ENCODE results near the gene DNMT1. TPM values are rescaled to one million over a fixed set of nuclear protein-coding genes. Genes with fewer than 3 reads are reported as not detected.

Gene DNMT1
- total and polyA plus RNA-seq, 4 donors, result 32.8 to 85.7 (median 45.2) TPM

- H3K9ac ChIP-seq (ENCODE audit: insufficient read depth in 1 of 2, low read length in 2 of 2), result no peak overlapping the region
- TF ChIP-seq CTCF (IDR thresholded peaks at IDR 0.05; ENCODE audit: control extremely low read depth, extremely low read depth), result no peak
- H3K27me3 ChIP-seq (ENCODE audit: control insufficient read depth in 3 of 3, insufficient read depth in 3 of 3, low read length in 2 of 3), result no peaks in the 10 kb centered on the region
- H3K9me3 ChIP-seq (ENCODE audit: control insufficient read depth in 4 of 4, insufficient read depth in 3 of 4, low read length in 3 of 4), result peaks cover 0 to 2% (median 0%) of the 10 kb centered on the region in 4 donors
- no peak for DNase-seq
- H3K36me3 ChIP-seq (ENCODE audit: control insufficient read depth in 4 of 4, insufficient read depth in 4 of 4, low read length in 4 of 4), result peaks cover 49 to 68% (median 56%) of the 10 kb centered on the region in 4 donors
- 97% methylated on average over 12 of the region's 12 CpGs for WGBS, 2 donors
- no peak for ATAC-seq (ENCODE audit: insufficient read depth, low FRiP score)
- H3K27ac ChIP-seq (ENCODE audit: low read depth in 1 of 2, low read length in 1 of 2), result no peak overlapping the region
- no peaks in the 10 kb centered on the region for H3K4me1 ChIP-seq (ENCODE audit: control insufficient read depth in 5 of 5, insufficient read depth in 5 of 5, low read length in 5 of 5)
- no peak overlapping the region for H3K4me3 ChIP-seq
Observed at GRCh38 chr19:10149427-10149826, 45.3 kb downstream of the DNMT1 start.

GRCh38 chr19:10146142-10146541 lies 48.6 kb downstream of the DNMT1 start:
- no peaks in the 10 kb centered on the region for H3K4me1 ChIP-seq (ENCODE audit: control insufficient read depth in 5 of 5, insufficient read depth in 5 of 5, low read length in 5 of 5)
- H3K9me3 ChIP-seq (ENCODE audit: control insufficient read depth in 4 of 4, insufficient read depth in 3 of 4, low read length in 3 of 4), result peaks cover 0 to 2% (median 0%) of the 10 kb centered on the region in 4 donors
- DNase-seq (no peak), ATAC-seq (ENCODE audit: insufficient read depth, low FRiP score) (no peak)
- 96 to 97% methylated on average over 14 of the region's 14 CpGs for WGBS, 2 donors
- H3K4me3 ChIP-seq, result no peak overlapping the region
- TF ChIP-seq CTCF (IDR thresholded peaks at IDR 0.05; ENCODE audit: control extremely low read depth, extremely low read depth), result no peak
- no peak overlapping the region for H3K9ac ChIP-seq (ENCODE audit: insufficient read depth in 1 of 2, low read length in 2 of 2)
- H3K36me3 ChIP-seq (ENCODE audit: control insufficient read depth in 4 of 4, insufficient read depth in 4 of 4, low read length in 4 of 4), result peaks cover 52 to 72% (median 61%) of the 10 kb centered on the region in 4 donors
- no peak overlapping the region for H3K27ac ChIP-seq (ENCODE audit: low read depth in 1 of 2, low read length in 1 of 2)
- no peaks in the 10 kb centered on the region for H3K27me3 ChIP-seq (ENCODE audit: control insufficient read depth in 3 of 3, insufficient read depth in 3 of 3, low read length in 2 of 3)

- Histone ChIP-seq H3K27ac (ENCODE audit: low read depth in 1 of 2, low read length in 1 of 2) (no peak overlapping the region), H3K27me3 (ENCODE audit: control insufficient read depth in 3 of 3, insufficient read depth in 3 of 3, low read length in 2 of 3) (no peaks in the 10 kb centered on the region), H3K36me3 (ENCODE audit: control insufficient read depth in 4 of 4, insufficient read depth in 4 of 4, low read length in 4 of 4) (peaks cover 55 to 66% (median 60%) of the 10 kb centered on the region in 4 donors), H3K4me1 (ENCODE audit: control insufficient read depth in 5 of 5, insufficient read depth in 5 of 5, low read length in 5 of 5) (no peaks in the 10 kb centered on the region), H3K9ac (ENCODE audit: insufficient read depth in 1 of 2, low read length in 2 of 2) (no peak overlapping the region), H3K4me3 (no peak overlapping the region), H3K9me3 (ENCODE audit: control insufficient read depth in 4 of 4, insufficient read depth in 3 of 4, low read length in 3 of 4) (no peaks in the 10 kb centered on the region)
- no peak for ATAC-seq (ENCODE audit: insufficient read depth, low FRiP score)
- WGBS, 2 donors, result 94% methylated on average over 10 of the region's 10 CpGs
- DNase-seq, result no peak
- TF ChIP-seq CTCF (IDR thresholded peaks at IDR 0.05; ENCODE audit: control extremely low read depth, extremely low read depth), result no peak
Observed at GRCh38 chr19:10145031-10145430, 49.7 kb downstream of the DNMT1 start.

GRCh38 chr19:10144361-10144760 lies 50.4 kb downstream of the DNMT1 start:
- no peak for ATAC-seq (ENCODE audit: insufficient read depth, low FRiP score)
- Histone ChIP-seq H3K9me3 (ENCODE audit: control insufficient read depth in 4 of 4, insufficient read depth in 3 of 4, low read length in 3 of 4) (no peaks in the 10 kb centered on the region), H3K27ac (ENCODE audit: low read depth in 1 of 2, low read length in 1 of 2) (no peak overlapping the region), H3K36me3 (ENCODE audit: control insufficient read depth in 4 of 4, insufficient read depth in 4 of 4, low read length in 4 of 4) (peaks cover 49 to 66% (median 56%) of the 10 kb centered on the region in 4 donors), H3K4me3 (no peak overlapping the region), H3K27me3 (ENCODE audit: control insufficient read depth in 3 of 3, insufficient read depth in 3 of 3, low read length in 2 of 3) (no peaks in the 10 kb centered on the region), H3K4me1 (ENCODE audit: control insufficient read depth in 5 of 5, insufficient read depth in 5 of 5, low read length in 5 of 5) (no peaks in the 10 kb centered on the region), H3K9ac (ENCODE audit: insufficient read depth in 1 of 2, low read length in 2 of 2) (no peak overlapping the region)
- WGBS, 2 donors, result 85 to 89% methylated on average over 10 of the region's 10 CpGs
- no peak for TF ChIP-seq CTCF (IDR thresholded peaks at IDR 0.05; ENCODE audit: control extremely low read depth, extremely low read depth)
- no peak for DNase-seq

All from lung (tissue), 12 donors.